Endodermal cell (in vitro differentiated cells): Measurements from ENCODE around the gene UROS. TPM values are rescaled to one million over a fixed set of nuclear protein-coding genes. Genes with fewer than 3 reads are reported as not detected.

Experiments
- DNase-seq: peaks from one replicate; pipeline ENCODE4 v3.0.0-alpha.2; 2017
- H3K27ac ChIP-seq: 2 replicates; pipeline ENCODE4 v1.5.1; 2013; ENCODE audit warnings: mild to moderate bottlenecking, low read depth, low read length, moderate library complexity
- H3K27me3 ChIP-seq: 2 replicates; pipeline ENCODE4 v1.6.1; 2013; ENCODE audit warnings: mild to moderate bottlenecking, low read length, moderate library complexity; ENCODE audit not compliant: insufficient read depth, control insufficient read depth, poor library complexity, severe bottlenecking
- H3K36me3 ChIP-seq: 2 replicates; pipeline ENCODE4 v1.7.0; 2013; ENCODE audit warnings: mild to moderate bottlenecking, low read length, moderate library complexity; ENCODE audit not compliant: control insufficient read depth, insufficient read depth
- H3K4me1 ChIP-seq: one replicate; pipeline ENCODE4 v1.7.0; 2013; ENCODE audit warnings: low read length; ENCODE audit not compliant: control insufficient read depth, insufficient read depth
- H3K4me3 ChIP-seq: 2 replicates; pipeline ENCODE4 v1.5.1; 2013; ENCODE audit warnings: mild to moderate bottlenecking, low read length, moderate library complexity
- H3K9ac ChIP-seq: 2 replicates; pipeline ENCODE4 v1.6.1; 2013; ENCODE audit warnings: mild to moderate bottlenecking, low read length, moderate library complexity; ENCODE audit not compliant: poor library complexity, severe bottlenecking; ENCODE audit errors: extremely low read depth
- H3K9me3 ChIP-seq: 2 replicates; pipeline ENCODE4 v1.6.1; 2013; ENCODE audit warnings: mild to moderate bottlenecking, low read length, moderate library complexity; ENCODE audit not compliant: control insufficient read depth
- H3K27ac Mint-ChIP-seq: 2 replicates; pipeline ENCODE4 v1.8.0; 2020; ENCODE audit warnings: mixed read lengths
- H3K27me3 Mint-ChIP-seq: 2 replicates; pipeline ENCODE4 v1.8.0; 2021; ENCODE audit warnings: mild to moderate bottlenecking, mixed read lengths; ENCODE audit not compliant: insufficient read depth
- H3K36me3 Mint-ChIP-seq: 2 replicates; pipeline ENCODE4 v1.8.0; 2020; ENCODE audit warnings: low read depth, mixed read lengths
- H3K4me1 Mint-ChIP-seq: 2 replicates; pipeline ENCODE4 v1.8.0; 2020; ENCODE audit warnings: mixed read lengths
- H3K4me3 Mint-ChIP-seq: 2 replicates; pipeline ENCODE4 v1.8.0; 2020; ENCODE audit warnings: mild to moderate bottlenecking, moderate library complexity, mixed read lengths
- H3K9me3 Mint-ChIP-seq: 2 replicates; pipeline ENCODE4 v1.8.0; 2020; ENCODE audit warnings: mild to moderate bottlenecking, mixed read lengths
- WGBS, 2 experiments: methylation state at CpG; one replicate each; pipeline versions ENCODE4 v1.1.5 to v1.1.7; 2013; ENCODE audit warnings: missing lambda C conversion rate in 2 of 2, mixed read lengths in 1 of 2; ENCODE audit not compliant: insufficient coverage in 1 of 2, insufficient read length in 1 of 2; 5-methylcytosine and 5-hydroxymethylcytosine counted together
- total RNA-seq, 2 donors: library from RNA; stranded (reverse); fragmentation: NEBNext Ultra II Directional in 1 of 2; extraction: Animal tissue kit (Norgen Biotek cat#: 25700) in 1 of 2; gene quantifications; 2 replicates in 1 of 2; 3 replicates in 1 of 2; pipeline ENCODE4 v1.2.1, GENCODE V29; 2021
- TF ChIP-seq, protein P1 (sequence below): fragments of 200-600 bp; sonication (generic); conservative IDR thresholded peaks from 2 replicates; pipeline ENCODE4 v1.5.0; 2021; ENCODE audit warnings: antibody characterized with exemption, mild to moderate bottlenecking

The UROS gene
- total RNA-seq, 2 donors from 2014 or later, result 49.2 to 69.4 TPM

DNA sequence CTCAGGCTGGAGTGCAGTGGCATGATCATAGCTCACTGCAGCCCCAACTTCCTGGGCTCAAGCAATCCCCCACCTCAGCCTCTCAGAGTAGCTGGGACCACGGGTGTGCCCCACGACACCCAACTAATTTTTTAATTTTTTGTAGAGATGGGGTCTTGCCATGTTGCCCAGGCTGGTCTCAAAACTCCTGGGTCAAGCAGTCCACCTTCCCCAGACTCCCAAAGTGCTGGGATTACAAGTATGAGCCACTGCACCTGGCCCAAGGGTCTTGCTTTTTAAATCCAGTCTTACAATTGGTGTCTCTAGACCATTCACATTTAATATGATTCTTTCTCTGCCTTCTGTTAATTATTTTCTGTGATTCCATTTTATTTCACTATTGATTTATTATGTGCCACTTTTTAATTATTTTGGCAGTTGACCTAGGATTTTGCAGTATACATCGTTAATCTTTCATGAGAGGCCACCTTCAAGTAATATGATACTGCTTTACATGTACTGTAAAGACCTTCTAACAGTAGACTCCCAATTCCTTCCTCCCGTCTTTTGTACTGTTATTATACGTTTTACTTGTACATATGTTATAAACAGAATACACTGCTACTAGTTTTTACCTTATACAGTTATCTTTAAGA lies 66.1 kb downstream of the UROS start:
- peaks cover 88% of the 10 kb centered on the region for H3K36me3 ChIP-seq
- 100% methylated on average over 1 to 5 of the region's 5 CpGs for WGBS, 2 experiments
- no peak overlapping the region for H3K4me3 ChIP-seq
- TF ChIP-seq, protein P1, sequence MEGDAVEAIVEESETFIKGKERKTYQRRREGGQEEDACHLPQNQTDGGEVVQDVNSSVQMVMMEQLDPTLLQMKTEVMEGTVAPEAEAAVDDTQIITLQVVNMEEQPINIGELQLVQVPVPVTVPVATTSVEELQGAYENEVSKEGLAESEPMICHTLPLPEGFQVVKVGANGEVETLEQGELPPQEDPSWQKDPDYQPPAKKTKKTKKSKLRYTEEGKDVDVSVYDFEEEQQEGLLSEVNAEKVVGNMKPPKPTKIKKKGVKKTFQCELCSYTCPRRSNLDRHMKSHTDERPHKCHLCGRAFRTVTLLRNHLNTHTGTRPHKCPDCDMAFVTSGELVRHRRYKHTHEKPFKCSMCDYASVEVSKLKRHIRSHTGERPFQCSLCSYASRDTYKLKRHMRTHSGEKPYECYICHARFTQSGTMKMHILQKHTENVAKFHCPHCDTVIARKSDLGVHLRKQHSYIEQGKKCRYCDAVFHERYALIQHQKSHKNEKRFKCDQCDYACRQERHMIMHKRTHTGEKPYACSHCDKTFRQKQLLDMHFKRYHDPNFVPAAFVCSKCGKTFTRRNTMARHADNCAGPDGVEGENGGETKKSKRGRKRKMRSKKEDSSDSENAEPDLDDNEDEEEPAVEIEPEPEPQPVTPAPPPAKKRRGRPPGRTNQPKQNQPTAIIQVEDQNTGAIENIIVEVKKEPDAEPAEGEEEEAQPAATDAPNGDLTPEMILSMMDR, result no peak
- DNase-seq, result no peak
- Mint-ChIP-seq H3K36me3 (peaks cover 75% of the 10 kb centered on the region), H3K9me3 (no peaks in the 10 kb centered on the region), H3K27ac (no peak overlapping the region), H3K27me3 (no peaks in the 10 kb centered on the region), H3K4me3 (no peak overlapping the region), H3K4me1 (peaks cover 7% of the 10 kb centered on the region)
- H3K27me3 ChIP-seq, result no peaks in the 10 kb centered on the region
- no peak overlapping the region for H3K9ac ChIP-seq
- no peaks in the 10 kb centered on the region for H3K4me1 ChIP-seq
- no peak overlapping the region for H3K27ac ChIP-seq
- no peaks in the 10 kb centered on the region for H3K9me3 ChIP-seq

DNA sequence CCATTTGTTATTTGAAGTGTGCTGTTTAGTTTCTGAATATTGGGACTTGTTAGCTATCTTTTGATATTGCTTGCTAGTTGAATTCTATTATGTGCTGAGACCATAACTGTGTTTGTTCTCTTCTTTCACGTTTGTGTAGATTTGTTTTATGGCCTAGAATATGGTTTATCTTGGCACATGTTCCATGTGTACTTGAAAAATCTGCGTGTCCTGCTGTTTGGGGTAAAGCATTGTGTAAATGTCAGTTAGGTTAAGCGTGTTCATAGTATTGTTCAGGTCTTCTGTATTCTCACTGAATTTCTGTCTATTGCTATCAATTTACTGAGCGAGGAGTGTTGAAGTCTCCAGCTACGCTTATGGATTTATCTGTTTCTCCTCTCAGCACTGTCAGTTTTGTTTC lies 66.9 kb downstream of the UROS start:
- Mint-ChIP-seq H3K27me3 (no peaks in the 10 kb centered on the region), H3K9me3 (no peaks in the 10 kb centered on the region), H3K27ac (no peak overlapping the region), H3K36me3 (peaks cover 77% of the 10 kb centered on the region), H3K4me1 (peaks cover 3% of the 10 kb centered on the region), H3K4me3 (no peak overlapping the region)
- DNase-seq, result no peak
- 93 to 100% methylated on average over 4 to 5 of the region's 5 CpGs for WGBS, 2 experiments
- Histone ChIP-seq H3K4me3 (no peak overlapping the region), H3K9me3 (no peaks in the 10 kb centered on the region), H3K27ac (no peak overlapping the region), H3K9ac (no peak overlapping the region), H3K27me3 (no peaks in the 10 kb centered on the region), H3K36me3 (peaks cover 88% of the 10 kb centered on the region), H3K4me1 (no peaks in the 10 kb centered on the region)
- TF ChIP-seq, protein P1, result no peak

DNA sequence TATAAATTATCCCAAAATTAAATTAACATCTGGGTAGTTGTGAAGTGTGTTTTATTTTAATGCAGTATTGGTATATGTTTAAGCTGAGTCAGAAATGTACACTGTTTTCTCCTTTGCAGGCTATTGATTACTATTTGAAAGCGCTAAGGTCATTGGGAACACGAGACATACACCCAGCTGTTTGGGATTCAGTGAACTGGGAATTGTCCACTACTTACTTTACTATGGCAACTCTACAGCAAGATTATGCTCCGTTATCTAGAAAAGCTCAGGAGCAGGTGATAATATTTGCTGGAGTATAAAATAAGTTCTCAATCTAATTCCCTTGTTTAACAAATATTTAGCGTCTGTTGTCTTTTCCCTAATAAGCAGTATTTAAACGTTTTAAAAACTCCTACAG lies 75.6 kb downstream of the UROS start:
- Mint-ChIP-seq H3K27ac (no peak overlapping the region), H3K27me3 (no peaks in the 10 kb centered on the region), H3K36me3 (peaks cover 86% of the 10 kb centered on the region), H3K4me3 (no peak overlapping the region), H3K9me3 (no peaks in the 10 kb centered on the region), H3K4me1 (peaks cover 3% of the 10 kb centered on the region)
- H3K36me3 ChIP-seq, result peaks cover 98% of the 10 kb centered on the region
- DNase-seq, result no peak
- no peaks in the 10 kb centered on the region for H3K27me3 ChIP-seq
- H3K4me3 ChIP-seq, result no peak overlapping the region
- no peak overlapping the region for H3K27ac ChIP-seq
- TF ChIP-seq, protein P1, result no peak
- no peaks in the 10 kb centered on the region for H3K9me3 ChIP-seq
- H3K4me1 ChIP-seq, result no peaks in the 10 kb centered on the region
- H3K9ac ChIP-seq, result no peak overlapping the region
- 96 to 100% methylated on average over 2 to 5 of the region's 5 CpGs for WGBS, 2 experiments
